Karpas-422 (cell line): ENCODE measurements around the gene TDP1. TPM values are rescaled to one million over a fixed set of nuclear protein-coding genes. Genes with fewer than 3 reads are reported as not detected.
A peak's percentile ranks its signal among the peaks of the same experiment; 100 is the strongest.

Experiments
- DNase-seq: peaks from one replicate; pipeline ENCODE4 v3.0.0-alpha.2; 2015
- H2AFZ ChIP-seq: fragments of 200-600 bp; sonication (generic); 2 replicates; pipeline ENCODE4 v1.6.1; 2014; ENCODE audit warnings: antibody characterized with exemption, low read length, mixed read lengths
- H3K27ac ChIP-seq: fragments of 200-600 bp; sonication (generic); 2 replicates; pipeline ENCODE4 v1.5.1; 2014; ENCODE audit warnings: mild to moderate bottlenecking, low read length, moderate library complexity
- H3K27me3 ChIP-seq: fragments of 200-600 bp; sonication (generic); 2 replicates; pipeline ENCODE4 v1.6.1; 2014; ENCODE audit warnings: low read length, mixed read lengths
- H3K36me3 ChIP-seq: fragments of 200-600 bp; sonication (generic); 2 replicates; pipeline ENCODE4 v1.6.1; 2014; ENCODE audit warnings: low read length, mixed read lengths; ENCODE audit not compliant: insufficient read depth
- H3K4me1 ChIP-seq: fragments of 200-600 bp; sonication (generic); 2 replicates; pipeline ENCODE4 v1.6.1; 2014; ENCODE audit warnings: mild to moderate bottlenecking, low read length, mixed read lengths
- H3K4me2 ChIP-seq: fragments of 200-600 bp; sonication (generic); 2 replicates; pipeline ENCODE4 v1.6.1; 2014; ENCODE audit warnings: low read length, low read depth, mild to moderate bottlenecking; ENCODE audit not compliant: poor library complexity, severe bottlenecking
- H3K4me3 ChIP-seq: fragments of 200-600 bp; sonication (generic); 2 replicates; pipeline ENCODE4 v1.5.1; 2014; ENCODE audit warnings: mild to moderate bottlenecking, antibody characterized with exemption, low read length, mixed read lengths
- H3K79me2 ChIP-seq: fragments of 200-600 bp; sonication (generic); 2 replicates; pipeline ENCODE4 v1.6.1; 2014; ENCODE audit warnings: mild to moderate bottlenecking, low read length, mixed read lengths
- H3K9ac ChIP-seq: fragments of 200-600 bp; sonication (generic); 2 replicates; pipeline ENCODE4 v1.6.0; 2014; ENCODE audit warnings: low read length
- H3K9me2 ChIP-seq: fragments of 200-600 bp; sonication (generic), shearing (Covaris generic); replicated peaks from 2 replicates; pipeline ENCODE4 v1.6.0; 2014; ENCODE audit warnings: mild to moderate bottlenecking, low read length, moderate library complexity; ENCODE audit not compliant: insufficient read depth
- H3K9me3 ChIP-seq: fragments of 300-700, 200-600 bp; sonication (generic); 2 replicates; pipeline ENCODE4 v1.6.1; 2014; ENCODE audit warnings: low read length, mixed read lengths
- H4K20me1 ChIP-seq: fragments of 200-600 bp; sonication (generic); 2 replicates; pipeline ENCODE4 v1.6.1; 2014; ENCODE audit warnings: mild to moderate bottlenecking, antibody characterized with exemption, low read length, low read depth; ENCODE audit not compliant: insufficient read depth
- total RNA-seq: library from RNA; depleted of rRNA; stranded (reverse); fragments of >200 nt; shearing (Covaris generic); gene quantifications from 2 replicates; pipeline ENCODE4 v1.2.3, GENCODE V29; 2014; ENCODE audit warnings: low replicate concordance

TDP1 gene
- total RNA-seq, 1 experiment from 2014 or later: 85.9 TPM

DNA sequence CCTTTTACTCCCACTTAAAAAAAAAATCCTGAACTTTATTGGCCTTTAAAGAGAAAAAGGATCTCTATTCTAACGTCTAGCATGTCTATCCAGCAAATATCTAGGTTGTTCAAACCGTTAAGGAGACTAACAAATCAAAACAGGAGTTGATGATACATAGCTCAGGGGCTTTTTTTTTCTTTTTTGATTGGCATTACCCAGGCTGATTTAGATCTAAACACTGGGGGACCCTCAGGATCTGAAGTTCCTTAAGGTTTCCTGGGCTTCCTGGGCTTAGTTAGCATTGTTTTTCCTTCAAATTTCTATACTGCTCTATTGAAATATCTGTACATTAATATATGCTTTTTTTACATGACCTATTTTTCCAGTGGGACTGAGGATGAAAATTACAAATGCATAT, 43.5 kb upstream of the TDP1 start:
- Histone ChIP-seq H3K4me3 (no peak overlapping the region), H3K27ac (no peak overlapping the region), H3K36me3 (no peaks in the 10 kb centered on the region), H3K4me2 (no peak overlapping the region), H3K9ac (no peak overlapping the region), H4K20me1 (peaks cover 19% of the 10 kb centered on the region; the same call in 1 of the 2 replicates), H3K27me3 (no peaks in the 10 kb centered on the region), H3K9me2 (no peaks in the 10 kb centered on the region), H3K4me1 (peaks cover 6% of the 10 kb centered on the region), H3K79me2 (no peaks in the 10 kb centered on the region), H2AFZ (no peak overlapping the region), H3K9me3 (no peaks in the 10 kb centered on the region)
- DNase-seq: no peak

DNA sequence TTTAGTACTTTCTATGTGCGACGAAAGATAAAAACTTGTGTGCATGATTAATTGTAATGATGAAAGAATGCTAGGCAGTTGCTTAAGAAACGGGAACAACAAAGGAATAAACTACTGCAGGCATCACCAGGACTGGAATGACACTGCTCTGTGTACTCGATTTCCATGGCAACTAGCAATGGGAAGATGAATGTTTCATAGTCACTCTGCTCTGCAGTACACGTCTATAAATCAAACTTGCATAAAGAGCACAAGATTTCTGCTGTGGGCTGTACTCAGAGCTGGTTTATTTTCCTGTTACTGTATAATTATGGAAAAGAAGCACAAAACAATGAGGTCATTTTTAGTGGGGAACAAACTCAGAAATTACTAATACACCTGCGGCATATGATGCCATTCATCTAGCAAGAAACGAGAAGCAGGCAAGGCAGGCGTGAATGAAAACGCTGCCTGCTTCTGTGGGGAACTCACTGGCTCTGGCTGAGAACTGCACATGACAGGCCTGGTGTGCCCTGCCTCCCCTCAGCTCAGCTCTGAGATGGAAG, 43.0 kb upstream of the TDP1 start:
- no peak for DNase-seq
- H3K27me3 ChIP-seq: no peaks in the 10 kb centered on the region
- no peak overlapping the region for H3K9ac ChIP-seq
- no peak overlapping the region for H3K4me2 ChIP-seq
- H3K9me3 ChIP-seq: no peaks in the 10 kb centered on the region
- H3K36me3 ChIP-seq: no peaks in the 10 kb centered on the region
- H2AFZ ChIP-seq: no peak overlapping the region
- peaks cover 6% of the 10 kb centered on the region for H3K4me1 ChIP-seq
- no peak overlapping the region for H3K4me3 ChIP-seq
- H3K9me2 ChIP-seq: no peaks in the 10 kb centered on the region
- no peak overlapping the region for H3K27ac ChIP-seq
- H3K79me2 ChIP-seq: no peaks in the 10 kb centered on the region
- H4K20me1 ChIP-seq: peaks cover 19% of the 10 kb centered on the region; the same call in 1 of the 2 replicates

DNA sequence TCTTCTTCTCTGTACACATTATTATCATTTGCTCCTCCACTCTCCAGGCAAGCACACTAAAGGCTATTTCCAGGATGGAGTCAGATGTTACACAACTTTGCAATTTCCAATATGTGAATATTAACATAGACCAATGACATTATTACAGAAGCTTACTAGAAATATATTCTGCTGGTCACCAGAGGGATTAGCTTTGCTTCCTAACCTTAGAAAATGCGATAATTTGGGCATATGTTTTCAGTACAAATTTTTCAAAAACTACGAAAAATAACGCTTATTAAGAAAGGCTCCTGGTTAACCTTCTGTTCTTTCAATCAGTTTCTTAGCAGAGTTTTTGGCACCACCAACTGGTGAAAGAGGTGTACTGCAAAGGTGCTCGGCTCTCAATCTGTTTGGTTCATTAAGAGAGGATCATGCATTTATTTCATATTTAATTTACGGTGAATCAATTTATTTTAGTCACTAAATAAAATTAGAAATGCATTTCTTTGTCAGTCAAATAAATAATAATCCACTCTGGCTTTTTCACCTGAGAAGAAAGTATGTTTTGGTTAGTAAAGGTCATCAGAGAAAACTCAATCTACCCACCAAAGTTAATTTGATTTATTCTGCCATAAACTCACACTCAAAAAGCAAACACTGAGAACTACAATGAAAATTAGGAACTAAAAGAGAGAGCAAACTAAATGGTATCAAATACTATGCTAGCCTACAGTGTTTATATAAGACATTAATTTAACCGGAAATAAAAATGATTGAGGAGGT, 40.4 kb upstream of the TDP1 start:
- no peaks in the 10 kb centered on the region for H3K79me2 ChIP-seq
- peak; percentile 90 for DNase-seq
- H3K9ac ChIP-seq: no peak overlapping the region

DNA sequence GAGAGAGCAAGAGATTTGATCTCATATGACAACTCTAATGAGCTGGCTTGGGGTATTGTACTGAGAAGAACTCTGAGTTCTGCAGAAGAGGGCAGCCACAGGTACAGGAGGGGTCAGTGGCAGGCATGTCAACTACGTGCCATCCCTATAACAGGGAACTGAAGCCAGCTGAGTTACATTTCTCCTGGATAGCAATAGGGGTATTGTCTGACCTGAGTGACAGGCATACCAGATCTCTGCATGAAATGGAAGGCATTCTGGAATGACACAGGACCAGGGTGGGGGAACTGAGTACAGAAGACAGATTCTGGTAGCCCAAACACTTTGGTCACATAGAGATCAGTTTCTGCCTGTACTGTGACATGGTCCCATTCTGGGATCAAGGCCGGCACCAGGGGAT, 37.0 kb upstream of the TDP1 start:
- no peak for DNase-seq
- Histone ChIP-seq H3K36me3 (no peaks in the 10 kb centered on the region), H3K27me3 (no peaks in the 10 kb centered on the region), H3K4me3 (no peak overlapping the region), H3K79me2 (no peaks in the 10 kb centered on the region), H3K4me1 (no peaks in the 10 kb centered on the region), H3K9me3 (no peaks in the 10 kb centered on the region), H2AFZ (no peak overlapping the region), H3K27ac (no peak overlapping the region), H3K9ac (no peak overlapping the region), H4K20me1 (peaks cover 12% of the 10 kb centered on the region; the same call in 1 of the 2 replicates), H3K4me2 (no peak overlapping the region), H3K9me2 (no peaks in the 10 kb centered on the region)

More for the DNA sequence above, 40.4 kb upstream of the TDP1 start:
- H3K9me3 ChIP-seq: no peaks in the 10 kb centered on the region
- no peak overlapping the region for H3K4me2 ChIP-seq
- no peak overlapping the region for H3K4me3 ChIP-seq
- no peak overlapping the region for H2AFZ ChIP-seq
- no peaks in the 10 kb centered on the region for H3K27me3 ChIP-seq
- H3K36me3 ChIP-seq: no peaks in the 10 kb centered on the region
- peaks cover 6% of the 10 kb centered on the region for H3K4me1 ChIP-seq
- H3K27ac ChIP-seq: no peak overlapping the region
- no peaks in the 10 kb centered on the region for H3K9me2 ChIP-seq
- H4K20me1 ChIP-seq: peaks cover 19% of the 10 kb centered on the region; the same call in 1 of the 2 replicates

DNA sequence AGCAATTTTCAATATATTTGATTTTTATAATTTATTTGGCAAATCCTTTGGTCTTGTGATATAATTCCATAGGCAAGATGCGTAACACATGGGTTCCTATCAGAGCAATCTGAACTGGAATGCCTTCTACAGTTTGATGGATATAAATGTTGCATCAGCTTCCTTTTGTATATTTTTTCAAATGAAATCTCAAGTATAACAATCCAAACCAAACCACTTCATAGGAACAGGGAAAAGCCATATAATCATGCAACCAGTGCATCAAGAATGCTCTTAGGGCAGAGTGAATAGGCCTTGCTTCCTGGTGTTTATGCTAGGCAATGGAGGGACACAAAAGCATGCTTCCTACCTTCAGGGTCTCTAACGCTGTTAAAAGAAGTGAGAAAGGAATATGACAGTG, 35.7 kb upstream of the TDP1 start:
- no peak overlapping the region for H2AFZ ChIP-seq
- no peak overlapping the region for H3K4me2 ChIP-seq
- H3K4me3 ChIP-seq: no peak overlapping the region
- H3K4me1 ChIP-seq: no peaks in the 10 kb centered on the region
- H3K36me3 ChIP-seq: no peaks in the 10 kb centered on the region
- no peaks in the 10 kb centered on the region for H3K9me3 ChIP-seq
- no peak for DNase-seq
- no peaks in the 10 kb centered on the region for H3K27me3 ChIP-seq
- H3K9ac ChIP-seq: no peak overlapping the region
- H3K79me2 ChIP-seq: no peaks in the 10 kb centered on the region
- no peaks in the 10 kb centered on the region for H3K9me2 ChIP-seq
- H4K20me1 ChIP-seq: peaks cover 8% of the 10 kb centered on the region; the same call in 1 of the 2 replicates
- H3K27ac ChIP-seq: no peak overlapping the region

DNA sequence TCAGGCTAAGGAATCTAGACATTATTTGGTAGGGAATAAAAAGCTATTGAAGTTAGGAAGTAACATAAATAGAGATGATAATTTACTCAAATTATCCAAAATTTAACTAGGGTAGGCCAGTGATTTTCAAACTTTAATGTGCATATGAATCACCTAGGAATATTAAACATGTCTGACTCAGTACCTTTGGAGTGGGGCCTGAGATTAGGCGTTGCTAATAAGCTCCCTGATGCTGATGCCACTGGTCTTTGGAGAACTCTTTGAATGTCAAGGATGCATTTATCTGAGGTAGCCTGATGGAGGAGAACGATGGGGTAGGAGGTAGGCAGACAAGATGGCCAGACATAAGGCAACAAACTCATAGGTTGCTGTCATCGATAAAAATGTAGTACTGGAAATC, 34.4 kb upstream of the TDP1 start:
- Histone ChIP-seq H4K20me1 (peaks cover 1% of the 10 kb centered on the region; the same call in 1 of the 2 replicates), H3K9me2 (no peaks in the 10 kb centered on the region), H3K27ac (no peak overlapping the region), H3K4me1 (no peaks in the 10 kb centered on the region), H3K36me3 (no peaks in the 10 kb centered on the region), H3K4me2 (no peak overlapping the region), H3K79me2 (no peaks in the 10 kb centered on the region), H3K27me3 (no peaks in the 10 kb centered on the region), H3K4me3 (no peak overlapping the region), H3K9ac (no peak overlapping the region), H3K9me3 (no peaks in the 10 kb centered on the region), H2AFZ (no peak overlapping the region)
- no peak for DNase-seq

DNA sequence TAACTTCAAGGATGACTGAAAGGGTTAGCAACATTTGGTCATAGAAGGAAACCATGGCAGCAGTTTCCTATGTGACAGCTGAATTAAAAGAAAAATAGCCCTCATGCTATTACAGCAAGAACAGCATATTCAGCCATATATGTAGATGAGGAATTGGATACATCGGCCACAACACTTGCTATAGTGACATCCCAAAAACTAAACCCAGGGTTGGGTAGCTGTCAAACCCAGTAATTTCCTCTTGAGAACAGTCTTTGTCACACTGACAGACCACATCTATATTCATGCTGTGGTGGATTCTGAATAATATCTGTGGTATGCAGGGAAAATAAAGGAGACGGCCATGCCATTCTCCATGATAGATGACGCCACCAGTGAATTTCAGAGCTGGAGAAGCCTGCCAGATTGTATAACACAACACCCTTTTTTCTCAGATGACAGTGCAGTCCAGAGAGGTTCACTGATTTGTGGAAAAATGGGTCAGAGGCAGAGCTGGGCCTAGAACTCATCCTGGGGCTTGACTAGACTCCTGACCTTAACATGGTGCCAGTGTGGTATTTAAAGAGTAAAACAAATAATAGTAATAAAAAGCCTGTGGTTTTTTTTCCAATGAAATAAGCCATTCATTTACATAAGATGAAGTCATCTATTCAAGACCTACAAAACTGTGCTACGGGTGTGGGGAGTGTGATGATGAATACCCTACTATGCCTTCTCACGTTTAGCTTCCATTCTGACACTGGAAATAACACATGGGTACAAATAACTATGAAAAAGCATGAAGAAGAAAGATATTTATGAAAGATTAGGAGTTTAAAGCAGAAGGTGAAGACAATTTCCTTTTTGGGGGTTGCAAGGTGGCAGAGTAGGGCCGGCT, 33.5 kb upstream of the TDP1 start:
- no peak for DNase-seq
- H3K9me3 ChIP-seq: no peaks in the 10 kb centered on the region
- no peaks in the 10 kb centered on the region for H3K79me2 ChIP-seq
- H2AFZ ChIP-seq: no peak overlapping the region
- no peaks in the 10 kb centered on the region for H3K27me3 ChIP-seq
- no peak overlapping the region for H3K9ac ChIP-seq
- H3K36me3 ChIP-seq: no peaks in the 10 kb centered on the region
- no peak overlapping the region for H3K4me3 ChIP-seq
- H3K27ac ChIP-seq: no peak overlapping the region
- no peak overlapping the region for H3K4me2 ChIP-seq
- H3K4me1 ChIP-seq: no peaks in the 10 kb centered on the region
- no peaks in the 10 kb centered on the region for H3K9me2 ChIP-seq
- H4K20me1 ChIP-seq: no peaks in the 10 kb centered on the region

DNA sequence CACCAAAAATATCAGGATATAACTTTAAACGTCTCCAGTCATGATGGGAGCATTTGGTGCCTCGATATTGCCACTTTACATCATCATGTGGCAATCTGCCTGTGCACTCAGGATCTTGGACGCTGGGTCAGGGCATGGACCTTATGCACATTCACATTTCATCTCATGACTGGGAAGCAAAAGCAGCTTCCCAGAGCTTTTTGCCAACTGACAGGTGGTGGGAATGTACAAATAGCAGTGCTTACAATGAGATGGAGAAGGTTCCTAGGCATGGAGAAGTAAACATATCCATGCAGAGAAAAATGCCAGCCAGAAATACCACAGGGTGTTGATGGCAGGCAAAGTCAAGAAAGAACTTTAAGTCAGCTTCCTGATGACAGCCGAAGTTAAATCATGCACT, 31.5 kb upstream of the TDP1 start:
- H3K9me3 ChIP-seq: no peaks in the 10 kb centered on the region
- H3K4me2 ChIP-seq: no peak overlapping the region
- no peaks in the 10 kb centered on the region for H3K4me1 ChIP-seq
- no peak overlapping the region for H3K27ac ChIP-seq
- no peaks in the 10 kb centered on the region for H4K20me1 ChIP-seq
- no peak overlapping the region for H2AFZ ChIP-seq
- H3K9ac ChIP-seq: no peak overlapping the region
- no peaks in the 10 kb centered on the region for H3K79me2 ChIP-seq
- H3K4me3 ChIP-seq: no peak overlapping the region
- H3K36me3 ChIP-seq: no peaks in the 10 kb centered on the region
- no peaks in the 10 kb centered on the region for H3K9me2 ChIP-seq
- H3K27me3 ChIP-seq: no peaks in the 10 kb centered on the region
- no peak for DNase-seq
